IgD-negative memory B cell (primary cell): ENCODE measurements around the gene TUBB. TPM values are rescaled to one million over a fixed set of nuclear protein-coding genes. Genes with fewer than 3 reads are reported as not detected.

Experiments used
- H3K27ac Mint-ChIP-seq, 3 donors: one replicate each; pipeline ENCODE4 v1.8.0; 2020 to 2022; ENCODE audit warnings: mild to moderate bottlenecking in 3 of 3, mixed read lengths in 3 of 3, moderate library complexity in 1 of 3
- H3K27me3 Mint-ChIP-seq: one replicate; pipeline ENCODE4 v1.8.0; 2021; ENCODE audit warnings: mixed read lengths
- H3K36me3 Mint-ChIP-seq: one replicate; pipeline ENCODE4 v1.8.0; 2020; ENCODE audit warnings: mild to moderate bottlenecking, mixed read lengths
- H3K4me1 Mint-ChIP-seq, 3 donors: one replicate each; pipeline ENCODE4 v1.8.0; 2020 to 2022; ENCODE audit warnings: mixed read lengths in 3 of 3, mild to moderate bottlenecking in 1 of 3
- H3K4me3 Mint-ChIP-seq, 4 donors: one replicate each; pipeline ENCODE4 v1.8.0; 2020 to 2022; ENCODE audit warnings: mild to moderate bottlenecking in 4 of 4, mixed read lengths in 4 of 4, moderate library complexity in 3 of 4
- H3K9me3 Mint-ChIP-seq, 3 donors: one replicate each; pipeline ENCODE4 v1.8.0; 2020 to 2021; ENCODE audit warnings: mixed read lengths in 3 of 3, mild to moderate bottlenecking in 1 of 3
- polyA plus RNA-seq: library from polyadenylated mRNA; unstranded; fragments of 300-500 nt; fragmentation: Illumina TruSeq; gene quantifications from one replicate; pipeline ENCODE4 v1.2.3, GENCODE V29; 2021

The TUBB gene
- polyA plus RNA-seq, 1 donor from 2014 or later = 156 TPM

DNA sequence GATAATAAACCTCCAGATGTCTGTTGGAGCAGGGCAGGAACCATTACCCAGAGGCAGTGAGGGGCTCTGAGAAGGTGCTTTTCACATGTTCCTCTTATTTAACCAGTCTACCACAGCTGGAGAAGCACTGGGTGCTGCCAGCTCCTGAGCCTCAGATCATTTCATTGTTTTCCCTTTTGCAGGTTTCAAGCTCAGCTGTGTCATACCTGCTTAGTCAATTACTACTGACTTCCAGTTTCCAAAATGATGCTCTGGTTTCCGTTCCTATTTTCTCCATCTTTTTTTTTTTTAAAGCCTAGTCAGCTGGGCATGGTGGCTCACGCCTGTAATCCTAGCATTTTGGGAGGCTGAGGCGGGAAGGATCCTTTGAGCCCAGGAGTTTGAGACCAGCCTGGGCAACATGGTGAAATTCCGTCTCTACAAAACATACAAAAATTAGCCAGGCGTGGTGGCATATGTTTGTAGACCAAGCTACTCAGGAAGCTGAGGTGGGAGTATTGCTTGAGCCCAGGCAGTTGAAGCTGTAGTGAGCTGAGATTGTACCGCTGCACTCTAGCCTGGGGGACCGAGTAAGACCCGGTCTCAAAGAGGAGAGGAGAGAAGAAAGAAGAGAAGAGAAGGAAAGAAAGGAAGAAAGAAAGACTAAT lies 15.6 kb downstream of the TUBB start:
- Mint-ChIP-seq H3K27me3 (peaks cover 1% of the 10 kb centered on the region), H3K27ac (peak overlapping the region; percentile 40 to 96 (median 60)), H3K4me3 (peak overlapping the region; percentile 44 to 85 (median 73)), H3K36me3 (no peaks in the 10 kb centered on the region), H3K4me1 (peaks cover 27 to 36% (median 30%) of the 10 kb centered on the region in 3 donors), H3K9me3 (no peaks in the 10 kb centered on the region)

DNA sequence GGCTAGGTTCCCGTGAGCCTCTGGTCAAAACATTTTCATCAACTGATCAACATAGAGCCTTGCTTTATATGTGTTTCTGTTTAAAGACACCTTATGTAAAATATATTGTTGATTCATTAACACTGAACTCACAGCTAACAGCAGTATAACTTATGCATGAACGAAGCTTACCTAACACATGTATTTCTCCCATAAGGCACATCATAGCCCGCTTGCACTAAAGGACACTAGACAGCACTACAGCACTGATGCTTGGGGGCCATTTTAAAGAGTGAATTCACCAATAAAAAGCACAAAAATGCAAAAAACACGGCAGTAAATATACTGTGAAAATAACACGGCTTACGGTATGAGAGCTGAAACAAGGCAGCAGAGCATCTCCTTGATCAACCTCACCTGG lies 18.4 kb downstream of the TUBB start:
- no peaks in the 10 kb centered on the region for H3K9me3 Mint-ChIP-seq
- peaks cover 1% of the 10 kb centered on the region for H3K27me3 Mint-ChIP-seq
- H3K4me1 Mint-ChIP-seq = peaks cover 32 to 48% (median 38%) of the 10 kb centered on the region in 3 donors
- peak overlapping the region in 1 of 4 donors; percentile 71 for H3K4me3 Mint-ChIP-seq
- H3K27ac Mint-ChIP-seq = no peak overlapping the region
- H3K36me3 Mint-ChIP-seq = no peaks in the 10 kb centered on the region

DNA sequence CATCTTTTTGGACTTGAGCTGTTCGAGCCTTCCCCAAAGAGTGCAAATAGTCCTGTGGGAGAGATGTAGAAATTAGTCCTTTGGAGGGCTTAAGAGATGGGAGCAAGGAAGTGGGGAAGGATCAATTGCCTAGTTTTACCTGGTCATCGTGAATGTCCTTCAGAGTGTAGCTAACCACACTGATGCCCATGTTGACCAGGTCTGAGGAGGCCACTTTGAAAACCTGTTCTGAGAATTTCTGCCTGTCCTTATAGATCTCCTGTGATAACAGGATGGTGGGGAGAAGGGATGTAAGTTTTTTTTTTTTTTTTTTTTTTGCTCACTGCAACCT lies 20.4 kb downstream of the TUBB start:
- Mint-ChIP-seq H3K9me3 (no peaks in the 10 kb centered on the region), H3K27me3 (peaks cover 1% of the 10 kb centered on the region), H3K4me3 (peak overlapping the region in 2 of 4 donors; percentile 56 to 79), H3K27ac (peak overlapping the region in 1 of 3 donors; percentile 3), H3K4me1 (peaks cover 34 to 51% (median 40%) of the 10 kb centered on the region in 3 donors), H3K36me3 (no peaks in the 10 kb centered on the region)

DNA sequence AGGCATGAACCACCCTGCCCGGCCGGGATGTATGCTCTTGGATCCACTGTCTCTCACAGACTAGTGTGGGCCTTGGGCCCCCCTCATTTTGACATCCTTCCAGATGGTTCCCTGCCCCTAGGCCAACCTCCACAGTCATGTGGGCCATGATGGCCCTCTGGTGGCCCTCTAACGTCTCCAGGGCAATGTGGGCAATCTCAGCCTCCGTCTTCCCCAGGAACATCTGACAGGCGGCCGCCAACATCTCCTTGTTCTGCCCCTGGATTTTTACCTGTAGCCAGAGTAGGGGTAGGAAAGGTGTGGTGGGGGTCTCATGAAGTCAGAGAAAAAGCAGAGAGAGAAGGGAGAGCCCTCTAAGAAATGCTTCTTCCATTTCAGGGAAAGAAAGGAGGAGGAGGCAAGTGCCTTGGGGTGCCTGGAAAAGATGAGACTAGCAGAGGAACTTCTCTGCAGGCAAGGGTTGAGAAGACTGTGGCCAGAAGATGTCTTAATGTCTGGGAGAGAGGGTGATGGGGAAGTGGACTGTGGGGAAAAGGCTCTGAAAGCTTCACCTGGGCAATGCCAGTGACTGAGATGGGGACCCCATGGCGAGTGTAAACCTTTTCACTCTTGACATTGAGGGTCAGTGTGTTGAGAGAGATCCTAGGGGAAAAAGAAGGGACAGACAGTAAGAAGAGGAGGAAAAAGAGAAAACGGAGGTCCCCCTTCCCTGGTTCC lies 21.1 kb downstream of the TUBB start:
- H3K36me3 Mint-ChIP-seq = no peaks in the 10 kb centered on the region
- H3K4me1 Mint-ChIP-seq = peaks cover 27 to 44% (median 33%) of the 10 kb centered on the region in 3 donors
- peak overlapping the region in 2 of 3 donors; percentile 61 to 80 for H3K27ac Mint-ChIP-seq
- peak overlapping the region; percentile 79 to 94 (median 90) for H3K4me3 Mint-ChIP-seq
- no peaks in the 10 kb centered on the region for H3K9me3 Mint-ChIP-seq
- H3K27me3 Mint-ChIP-seq = no peaks in the 10 kb centered on the region

DNA sequence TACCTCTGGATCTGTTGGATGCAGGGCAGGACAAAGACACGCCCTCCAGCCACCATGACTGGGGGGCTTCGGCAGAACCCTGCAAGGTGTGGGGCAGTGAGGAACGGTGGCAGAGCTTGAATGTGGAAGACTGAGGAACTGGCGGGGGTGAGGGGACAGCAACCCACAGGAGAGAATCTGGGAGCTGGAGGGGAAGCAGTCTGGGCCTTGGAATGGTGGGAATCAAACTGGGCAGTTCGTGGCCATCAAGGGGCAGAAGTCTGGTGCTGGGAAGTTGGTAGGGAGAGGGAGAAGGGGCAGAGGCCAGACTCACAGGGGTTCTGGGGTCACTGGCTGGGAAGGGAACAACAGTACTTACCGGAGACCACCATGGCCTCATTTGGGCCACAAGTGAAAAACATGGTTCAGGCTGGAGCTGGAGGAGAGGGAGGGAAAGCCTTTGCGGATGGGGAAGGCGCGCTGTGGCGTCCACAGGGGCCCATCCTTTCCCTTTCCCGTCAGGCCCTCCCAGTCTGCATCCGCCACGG lies 21.7 kb downstream of the TUBB start:
- H3K36me3 Mint-ChIP-seq = no peaks in the 10 kb centered on the region
- no peaks in the 10 kb centered on the region for H3K27me3 Mint-ChIP-seq
- H3K9me3 Mint-ChIP-seq = no peaks in the 10 kb centered on the region
- H3K27ac Mint-ChIP-seq = peak overlapping the region in 2 of 3 donors; percentile 58 to 61
- H3K4me1 Mint-ChIP-seq = peaks cover 23 to 37% (median 29%) of the 10 kb centered on the region in 3 donors
- peak overlapping the region; percentile 79 to 94 (median 90) for H3K4me3 Mint-ChIP-seq

DNA sequence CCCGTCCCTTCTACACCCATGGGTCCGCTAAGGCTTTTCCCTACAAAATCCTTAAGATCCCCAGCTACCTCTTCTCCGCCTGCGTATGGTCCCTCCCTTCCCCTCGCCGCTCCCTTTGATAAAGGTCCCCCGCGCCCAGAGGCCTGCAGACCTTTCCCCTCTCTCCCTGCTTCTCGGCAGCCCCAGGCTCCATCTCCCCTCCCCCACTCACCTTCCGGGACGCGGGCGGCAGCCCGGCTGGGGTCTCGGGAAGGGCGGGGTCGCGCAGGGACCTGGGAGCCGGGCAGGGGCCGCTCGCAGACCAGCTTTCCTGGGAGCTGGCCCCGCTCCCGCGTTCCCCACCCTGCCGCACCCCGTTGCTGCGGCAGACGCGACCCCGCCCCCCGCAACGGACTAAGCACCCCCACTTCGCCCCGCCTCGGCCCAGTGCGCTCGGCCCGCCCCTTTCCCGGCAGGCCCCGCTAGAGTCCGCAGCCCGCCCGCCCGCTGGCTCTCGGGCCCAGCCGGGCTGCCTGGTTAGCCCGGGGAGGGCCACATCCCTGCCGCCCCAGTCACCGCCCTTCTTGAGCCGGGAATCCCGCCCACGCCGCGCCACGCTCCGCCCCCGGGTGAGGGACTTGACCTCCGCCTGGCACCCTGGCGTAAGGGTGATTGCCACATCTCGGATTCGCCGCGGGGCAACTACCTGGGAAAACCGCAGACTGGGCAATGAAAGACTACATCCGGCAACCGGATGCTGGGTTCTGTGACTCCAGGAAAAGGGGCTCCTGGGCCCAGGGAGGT lies 22.4 kb downstream of the TUBB start, which contains the start of gene FLOT1:
FLOT1 (minus strand) TSS at position 372 of the 783 bp plus-strand sequence. CDS start 498 bp downstream, outside the sequence.
- peak within 1 kb of the TSS; percentile 36 to 90 (median 89) for H3K27ac Mint-ChIP-seq
- no peaks in the 10 kb centered on the region for H3K9me3 Mint-ChIP-seq
- peaks cover 16 to 31% (median 23%) of the 10 kb centered on the region in 3 donors for H3K4me1 Mint-ChIP-seq
- H3K27me3 Mint-ChIP-seq = no peaks in the 10 kb centered on the region
- peak within 1 kb of the TSS; percentile 79 to 94 (median 90) for H3K4me3 Mint-ChIP-seq
- H3K36me3 Mint-ChIP-seq = no peaks in the 10 kb centered on the region

DNA sequence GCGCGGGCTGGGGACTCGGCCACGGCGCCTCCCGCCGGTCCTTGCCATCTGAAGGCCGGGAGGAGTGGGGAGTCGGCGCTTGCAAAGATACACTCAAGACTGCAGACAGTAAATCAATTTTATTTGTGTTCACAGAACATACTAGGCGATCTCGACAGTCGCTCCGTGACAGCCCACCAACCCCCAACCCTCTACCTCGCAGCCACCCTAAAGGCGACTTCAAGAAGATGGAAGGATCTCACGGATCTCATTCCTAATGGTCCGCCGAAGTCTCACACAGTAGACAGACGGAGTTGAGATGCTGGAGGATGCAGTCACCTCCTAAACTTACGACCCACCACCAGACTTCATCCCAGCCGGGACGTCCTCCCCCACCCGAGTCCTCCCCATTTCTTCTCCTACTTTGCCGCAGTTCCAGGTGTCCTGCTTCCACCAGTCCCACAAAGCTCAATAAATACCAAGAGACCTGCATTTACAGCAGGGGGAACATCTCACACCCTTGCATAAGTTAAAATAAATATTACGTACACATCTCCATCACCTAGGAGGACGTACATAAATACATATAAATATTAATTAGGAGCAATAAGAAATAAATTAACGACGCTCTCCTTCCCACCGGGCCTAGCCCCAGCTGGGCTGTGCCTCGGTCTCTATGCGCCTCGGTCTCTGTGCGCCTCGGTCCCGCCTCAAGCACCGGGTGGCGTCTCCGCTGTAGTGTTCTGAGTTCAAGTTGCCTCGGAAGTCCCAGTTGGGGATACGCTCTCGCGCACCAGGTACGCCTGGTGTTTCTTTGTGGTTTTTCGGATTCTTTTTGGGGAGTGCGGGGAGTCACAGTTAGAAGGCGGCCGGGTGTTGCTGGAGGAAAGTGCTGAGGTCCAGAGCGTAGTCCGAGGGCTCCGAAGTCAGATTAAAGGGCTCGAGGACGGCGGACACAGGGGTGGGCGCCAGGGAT lies 23.2 kb downstream of the TUBB start:
- H3K36me3 Mint-ChIP-seq = no peaks in the 10 kb centered on the region
- peak overlapping the region; percentile 79 to 94 (median 90) for H3K4me3 Mint-ChIP-seq
- no peaks in the 10 kb centered on the region for H3K9me3 Mint-ChIP-seq
- H3K27me3 Mint-ChIP-seq = no peaks in the 10 kb centered on the region
- H3K4me1 Mint-ChIP-seq = peaks cover 13 to 28% (median 20%) of the 10 kb centered on the region in 3 donors
- H3K27ac Mint-ChIP-seq = peak overlapping the region; percentile 36 to 90 (median 89)

DNA sequence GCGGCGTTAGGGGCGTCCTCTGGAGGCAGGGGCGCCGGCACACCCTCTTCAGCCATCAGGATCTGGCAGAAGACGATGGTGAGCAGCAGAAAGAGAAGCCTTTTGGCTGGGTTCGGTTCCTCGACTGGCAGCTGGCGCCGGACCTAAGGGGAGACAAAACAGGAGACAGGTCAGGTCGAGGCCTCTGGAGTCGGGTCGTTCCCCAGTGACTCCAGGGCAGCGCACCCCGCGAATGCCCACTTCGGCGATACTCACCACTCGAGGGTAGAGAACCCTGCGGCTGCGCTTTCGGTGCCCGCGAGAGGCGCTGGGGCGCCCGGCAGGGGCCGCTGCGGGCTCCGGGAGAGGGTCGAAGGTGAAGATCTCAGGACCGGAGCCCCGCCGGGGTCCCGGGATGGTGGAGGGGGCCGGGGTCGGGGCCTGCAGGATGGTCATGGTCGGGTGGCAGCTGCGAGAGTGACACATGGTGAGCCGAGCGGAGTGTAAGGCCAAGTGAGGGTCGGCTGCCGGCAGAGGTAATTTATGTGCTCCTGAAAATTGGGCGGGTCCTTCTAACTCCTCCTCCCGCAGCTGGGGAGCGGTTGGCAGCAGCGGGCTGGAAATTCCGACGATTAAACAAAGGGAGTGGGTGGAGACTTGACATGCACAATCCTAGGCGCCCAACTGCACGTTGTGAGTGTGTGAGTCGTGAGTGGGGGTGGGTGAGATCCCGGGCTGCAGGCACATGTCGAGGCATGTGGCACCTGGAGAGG lies 24.1 kb downstream of the TUBB start, which contains the start of gene IER3:
IER3 (minus strand) TSS at position 494 of the 752 bp plus-strand sequence; CDS start at position 465, 29 bp downstream.
- Mint-ChIP-seq H3K4me1 (peaks cover 9 to 26% (median 20%) of the 10 kb centered on the region in 3 donors), H3K4me3 (peak within 1 kb of the TSS; percentile 79 to 94 (median 90))

DNA sequence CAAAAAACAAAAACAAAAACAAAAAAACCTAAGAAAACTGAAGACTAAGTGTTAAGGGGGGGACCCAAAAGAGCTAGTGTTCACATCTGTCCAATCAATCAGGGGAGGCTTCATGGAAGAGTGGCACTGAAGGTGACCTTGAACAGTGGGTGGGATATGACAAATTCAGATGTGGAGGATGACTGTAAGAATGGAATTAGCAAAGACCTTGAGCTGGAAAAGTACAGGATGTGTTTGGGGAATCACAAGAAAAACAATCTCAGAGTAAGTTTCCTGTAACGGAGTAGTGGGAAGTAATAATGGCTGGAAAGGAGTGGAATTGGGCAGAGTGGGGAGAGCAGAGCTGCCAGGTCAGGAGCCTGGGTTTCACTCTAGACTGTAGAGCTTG lies 27.1 kb downstream of the TUBB start:
- Mint-ChIP-seq H3K9me3 (no peaks in the 10 kb centered on the region), H3K36me3 (no peaks in the 10 kb centered on the region), H3K4me1 (peaks cover 9 to 11% (median 9%) of the 10 kb centered on the region in 3 donors), H3K27me3 (peaks cover 4% of the 10 kb centered on the region), H3K27ac (no peak overlapping the region), H3K4me3 (no peak overlapping the region)

More for the DNA sequence above, 24.1 kb downstream of the TUBB start, which contains the start of gene IER3:
- Mint-ChIP-seq H3K9me3 (no peaks in the 10 kb centered on the region), H3K27ac (peak within 1 kb of the TSS; percentile 36 to 90 (median 89)), H3K27me3 (no peaks in the 10 kb centered on the region), H3K36me3 (no peaks in the 10 kb centered on the region)

DNA sequence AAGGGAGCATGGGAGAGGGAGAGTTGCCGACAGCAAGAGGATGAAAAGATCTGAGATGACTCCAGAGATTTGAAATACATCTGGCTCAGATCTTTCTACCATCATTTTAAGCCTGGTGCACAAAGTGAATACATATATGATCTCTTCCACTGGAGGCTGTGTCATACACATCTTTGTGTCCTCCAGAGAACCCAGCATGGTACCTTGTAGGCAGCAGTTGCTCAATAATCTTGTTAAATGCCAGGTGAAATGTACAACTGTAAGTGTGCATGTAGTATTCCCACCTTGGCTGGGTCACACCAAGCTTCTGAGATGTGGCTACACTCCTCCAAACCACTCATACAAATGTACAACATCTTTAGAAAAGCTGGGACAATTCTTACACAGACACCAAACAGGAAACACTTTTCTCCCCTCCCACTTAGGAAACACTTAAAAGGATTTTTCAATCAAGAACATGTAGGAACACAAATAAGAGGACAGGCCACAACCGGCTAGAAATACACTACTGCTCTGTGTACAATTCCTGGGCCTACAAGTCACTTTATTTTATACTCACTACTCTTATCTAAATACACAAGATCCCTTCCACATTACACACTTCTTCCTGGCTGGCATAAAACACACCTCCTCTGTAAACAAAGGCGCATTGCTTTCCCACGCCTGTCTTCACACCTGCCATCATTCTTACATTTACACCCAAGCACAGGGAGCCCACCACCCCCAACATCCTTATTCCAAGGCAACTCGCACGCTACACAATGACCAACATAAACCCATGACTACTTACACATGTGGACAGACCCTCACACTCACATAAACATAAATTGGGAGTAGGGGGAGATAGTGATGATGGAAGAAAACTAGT lies 28.0 kb downstream of the TUBB start:
- H3K9me3 Mint-ChIP-seq = no peaks in the 10 kb centered on the region
- H3K27ac Mint-ChIP-seq = no peak overlapping the region
- peak overlapping the region in 1 of 4 donors; percentile 3 for H3K4me3 Mint-ChIP-seq
- H3K36me3 Mint-ChIP-seq = no peaks in the 10 kb centered on the region
- H3K4me1 Mint-ChIP-seq = peaks cover 7 to 10% (median 8%) of the 10 kb centered on the region in 3 donors
- H3K27me3 Mint-ChIP-seq = peaks cover 4% of the 10 kb centered on the region

DNA sequence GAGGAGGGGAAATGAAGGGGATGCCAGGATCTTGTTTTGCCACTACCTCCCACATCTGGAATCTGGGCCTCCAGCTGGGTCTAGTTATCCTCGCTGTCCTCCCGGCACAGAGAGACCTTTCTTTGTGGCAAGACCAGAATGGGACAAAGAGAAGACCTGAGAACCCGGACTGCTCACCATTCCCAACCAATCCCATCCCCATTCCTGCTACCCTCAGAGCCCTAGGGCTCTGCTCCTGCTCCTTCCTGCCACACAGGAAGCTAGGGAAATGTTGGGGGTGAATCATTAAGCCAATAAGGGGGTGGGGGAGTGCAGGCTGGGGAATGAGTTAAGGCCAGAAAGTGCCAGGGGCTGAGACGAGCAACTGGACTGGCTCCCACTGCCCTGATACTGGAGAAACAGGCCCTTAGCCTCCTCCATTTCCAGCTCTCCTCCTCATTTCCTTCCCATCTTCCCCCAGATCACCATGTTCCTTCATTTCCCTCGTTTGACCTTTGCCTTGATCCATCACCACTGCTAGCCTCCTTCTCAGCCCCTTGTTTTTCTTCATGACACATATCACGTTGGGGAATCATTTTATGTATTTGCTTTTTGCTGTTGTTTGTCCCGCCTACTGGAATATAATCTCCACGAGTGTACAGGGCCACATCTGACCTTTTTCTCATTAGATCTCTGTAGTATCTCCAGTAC lies 28.8 kb downstream of the TUBB start:
- peaks cover 4% of the 10 kb centered on the region for H3K27me3 Mint-ChIP-seq
- no peak overlapping the region for H3K27ac Mint-ChIP-seq
- H3K4me1 Mint-ChIP-seq = peaks cover 0 to 5% (median 2%) of the 10 kb centered on the region in 3 donors
- no peak overlapping the region for H3K4me3 Mint-ChIP-seq
- no peaks in the 10 kb centered on the region for H3K9me3 Mint-ChIP-seq
- no peaks in the 10 kb centered on the region for H3K36me3 Mint-ChIP-seq
